ENCODE results near the gene CNP. TPM values are rescaled to one million over a fixed set of nuclear protein-coding genes. Genes with fewer than 3 reads are reported as not detected.
A peak's percentile ranks its signal among the peaks of the same experiment; 100 is the strongest.

Gene CNP
- total and polyA plus RNA-seq, 3 donors from 2014 or later: 40.8 to 89.7 (median 74.3) TPM

DNA sequence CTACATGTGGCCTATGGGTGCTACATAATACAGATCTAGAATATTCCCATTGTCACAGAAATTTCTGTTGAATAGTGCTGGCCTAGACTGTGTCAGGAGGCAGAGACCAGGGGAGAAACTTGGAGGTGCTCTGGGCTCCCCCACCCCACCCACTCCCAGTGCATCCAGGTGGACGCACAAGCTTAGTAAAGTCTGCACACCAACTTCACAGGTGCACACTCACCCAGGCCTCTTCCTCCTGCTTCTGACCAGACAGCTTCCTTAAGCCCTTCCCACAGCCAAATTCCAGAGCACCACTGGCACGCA, 7.6 kb upstream of the CNP start:
- no peak overlapping the region for H3K27ac ChIP-seq
- H3K36me3 ChIP-seq (ENCODE audit: low read depth, missing control alignments): no peaks in the 10 kb centered on the region
- H3K9me3 ChIP-seq: no peaks in the 10 kb centered on the region
- TF ChIP-seq, protein P1, sequence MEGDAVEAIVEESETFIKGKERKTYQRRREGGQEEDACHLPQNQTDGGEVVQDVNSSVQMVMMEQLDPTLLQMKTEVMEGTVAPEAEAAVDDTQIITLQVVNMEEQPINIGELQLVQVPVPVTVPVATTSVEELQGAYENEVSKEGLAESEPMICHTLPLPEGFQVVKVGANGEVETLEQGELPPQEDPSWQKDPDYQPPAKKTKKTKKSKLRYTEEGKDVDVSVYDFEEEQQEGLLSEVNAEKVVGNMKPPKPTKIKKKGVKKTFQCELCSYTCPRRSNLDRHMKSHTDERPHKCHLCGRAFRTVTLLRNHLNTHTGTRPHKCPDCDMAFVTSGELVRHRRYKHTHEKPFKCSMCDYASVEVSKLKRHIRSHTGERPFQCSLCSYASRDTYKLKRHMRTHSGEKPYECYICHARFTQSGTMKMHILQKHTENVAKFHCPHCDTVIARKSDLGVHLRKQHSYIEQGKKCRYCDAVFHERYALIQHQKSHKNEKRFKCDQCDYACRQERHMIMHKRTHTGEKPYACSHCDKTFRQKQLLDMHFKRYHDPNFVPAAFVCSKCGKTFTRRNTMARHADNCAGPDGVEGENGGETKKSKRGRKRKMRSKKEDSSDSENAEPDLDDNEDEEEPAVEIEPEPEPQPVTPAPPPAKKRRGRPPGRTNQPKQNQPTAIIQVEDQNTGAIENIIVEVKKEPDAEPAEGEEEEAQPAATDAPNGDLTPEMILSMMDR (IDR thresholded peaks at IDR 0.05): no peak
- TF ChIP-seq POLR2A (IDR thresholded peaks at IDR 0.05): no peak
- 51 to 58% methylated on average over 2 of the region's 2 CpGs for WGBS, 2 donors
- H3K4me1 ChIP-seq: peaks cover 19% of the 10 kb centered on the region
- intact Hi-C loops (cut with DNase I; ENCODE audit: low total_unique reads): no loop called here
- no peak for DNase-seq
- no peak overlapping the region for H3K4me3 ChIP-seq
- H3K27me3 ChIP-seq: no peaks in the 10 kb centered on the region

DNA sequence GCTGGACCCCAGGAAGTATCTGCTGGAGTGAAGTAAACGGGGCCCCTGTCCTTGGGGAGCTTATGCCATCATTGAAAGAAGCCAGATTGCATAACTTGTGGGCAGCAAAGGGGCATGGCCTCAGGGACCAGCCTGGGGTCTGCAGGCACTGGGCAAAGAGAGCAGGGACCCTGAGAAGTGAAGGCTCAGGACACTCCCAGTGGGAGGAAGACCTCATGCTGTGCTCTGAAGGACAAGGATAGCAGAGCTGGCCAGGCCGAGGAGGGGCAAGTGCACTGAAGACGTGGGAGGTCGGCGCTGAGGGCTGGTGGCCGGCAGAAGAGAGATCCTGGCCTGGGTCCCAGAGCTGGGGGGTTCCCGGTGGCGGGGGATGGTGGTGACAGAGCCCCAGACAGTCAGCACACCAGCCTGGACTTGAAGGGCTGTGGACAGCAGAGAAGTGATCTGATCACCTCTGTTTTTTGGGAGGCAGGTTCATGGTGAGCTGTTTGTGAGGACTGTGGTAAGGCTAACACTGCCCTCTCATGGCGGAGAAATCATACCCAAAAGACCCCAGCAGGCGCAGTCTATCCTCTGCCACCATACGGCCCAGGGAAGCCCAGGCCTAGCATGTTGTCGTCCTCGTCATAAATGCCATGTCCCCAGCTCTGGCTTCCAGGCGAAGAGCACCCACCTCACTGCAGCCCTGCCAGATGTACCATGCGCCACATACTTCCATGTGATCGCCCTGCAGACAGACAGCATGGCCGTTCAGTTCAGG, 7.1 kb upstream of the CNP start:
- Histone ChIP-seq H3K27ac (no peak overlapping the region), H3K36me3 (ENCODE audit: low read depth, missing control alignments) (no peaks in the 10 kb centered on the region), H3K9me3 (no peaks in the 10 kb centered on the region), H3K4me3 (no peak overlapping the region), H3K4me1 (peaks cover 19% of the 10 kb centered on the region), H3K27me3 (no peaks in the 10 kb centered on the region)
- peak; percentile 77 for DNase-seq
- intact Hi-C loops (cut with DNase I; ENCODE audit: low total_unique reads): loop anchor here (10.0 kb wide), 1 partner anchor 65 kb away; the partner anchor contains the start of gene NKIRAS2
- TF ChIP-seq POLR2A (IDR thresholded peaks at IDR 0.05): no peak
- TF ChIP-seq, protein P1 (IDR thresholded peaks at IDR 0.05): peak in 1 of 3 experiments; percentile 26
- 49 to 65% methylated on average over 12 to 17 of the region's 17 CpGs for WGBS, 2 donors

DNA sequence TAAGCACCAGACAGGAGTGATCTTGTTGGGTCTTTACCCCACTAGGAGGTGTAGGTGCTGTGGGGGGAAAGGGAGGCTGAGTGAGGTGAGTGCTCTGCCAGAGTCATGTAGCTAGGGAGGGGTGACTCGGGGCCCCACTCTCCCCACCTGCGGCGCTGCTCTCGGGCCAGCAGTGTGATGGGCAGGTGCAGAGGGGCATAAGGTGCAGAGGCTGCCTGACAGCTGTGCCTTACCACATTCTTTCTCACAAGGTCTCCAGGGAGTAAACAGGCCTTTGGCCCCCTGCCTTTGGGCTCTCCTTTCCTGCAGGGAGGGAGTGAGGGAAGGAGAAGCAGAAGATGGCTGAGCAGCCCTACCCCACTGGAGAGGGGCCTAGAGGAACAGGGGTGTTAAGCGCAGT, 4.5 kb upstream of the CNP start:
- no peak for TF ChIP-seq POLR2A (IDR thresholded peaks at IDR 0.05)
- TF ChIP-seq, protein P1 (IDR thresholded peaks at IDR 0.05): no peak
- Histone ChIP-seq H3K36me3 (ENCODE audit: low read depth, missing control alignments) (no peaks in the 10 kb centered on the region), H3K4me1 (peaks cover 25% of the 10 kb centered on the region), H3K27ac (no peak overlapping the region), H3K27me3 (no peaks in the 10 kb centered on the region), H3K4me3 (no peak overlapping the region), H3K9me3 (no peaks in the 10 kb centered on the region)
- WGBS, 2 donors: 78 to 84% methylated on average over 4 to 5 of the region's 5 CpGs
- intact Hi-C loops (cut with DNase I; ENCODE audit: low total_unique reads): loop anchor here (10.0 kb wide), 1 partner anchor 63 kb away; the partner anchor contains the start of gene NKIRAS2
- no peak for DNase-seq

DNA sequence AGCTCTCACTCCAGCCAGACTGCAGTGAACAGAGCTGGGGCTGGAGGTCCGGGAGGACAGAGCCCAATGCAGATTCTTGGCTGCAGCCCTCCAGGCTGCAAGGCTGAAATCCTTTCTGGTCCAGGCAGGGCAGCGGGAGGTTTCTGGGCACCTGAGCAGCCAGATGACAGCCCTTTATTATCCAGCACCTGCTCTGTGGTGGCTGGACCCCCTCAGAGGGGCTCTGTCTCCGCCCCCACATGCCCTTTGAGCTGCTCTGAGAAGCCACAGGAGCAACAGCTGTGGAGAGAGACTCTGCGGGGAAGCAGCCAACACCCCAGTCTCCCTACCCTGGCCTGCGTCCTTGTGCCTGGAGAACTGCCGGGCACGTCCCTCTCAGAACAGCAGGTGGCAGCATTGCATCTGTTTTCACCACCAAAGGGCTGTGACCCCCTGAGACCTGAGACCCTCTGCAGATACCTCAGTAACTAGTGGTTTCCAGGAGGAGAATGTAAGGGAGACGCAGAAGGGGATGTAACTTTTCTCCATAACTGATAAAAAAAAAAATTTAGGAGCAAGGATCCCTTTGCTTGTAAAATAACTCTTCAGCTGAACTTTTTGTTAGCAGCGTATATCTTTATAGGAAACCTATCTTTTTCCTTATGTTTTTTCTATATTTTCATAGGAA, 3.7 kb upstream of the CNP start:
- peak; percentile 88 for DNase-seq

More for the DNA sequence above, 3.7 kb upstream of the CNP start:
- no peak overlapping the region for H3K4me3 ChIP-seq
- H3K36me3 ChIP-seq (ENCODE audit: low read depth, missing control alignments): no peaks in the 10 kb centered on the region
- H3K27me3 ChIP-seq: no peaks in the 10 kb centered on the region
- 37 to 45% methylated on average over 7 to 9 of the region's 9 CpGs for WGBS, 2 donors
- intact Hi-C loops (cut with DNase I; ENCODE audit: low total_unique reads): loop anchor here (10.0 kb wide), 1 partner anchor 62 kb away; the partner anchor contains the start of gene NKIRAS2
- H3K27ac ChIP-seq: no peak overlapping the region
- H3K9me3 ChIP-seq: no peaks in the 10 kb centered on the region
- TF ChIP-seq POLR2A (IDR thresholded peaks at IDR 0.05): no peak
- TF ChIP-seq, protein P1 (IDR thresholded peaks at IDR 0.05): peak; percentile 81 to 84 (median 82)
- H3K4me1 ChIP-seq: peaks cover 29% of the 10 kb centered on the region
